Measurements from ENCODE around the gene INPP5D. TPM values are rescaled to one million over a fixed set of nuclear protein-coding genes. Genes with fewer than 3 reads are reported as not detected.
"Not testable (repeated sequence)": the region's sequence is repeated elsewhere in the genome, so short reads cannot be mapped to it uniquely, and the experiment has no call there.

Gene INPP5D
- total RNA-seq, 1 donor from 2014 or later, result 9.1 TPM

GRCh38 chr2:233183869-233184418 lies 123.8 kb downstream of the INPP5D start:
- no peak for DNase-seq

- no peak for DNase-seq
These were observed 124.5 kb downstream of the INPP5D start for GRCh38 chr2:233184669-233185068.

- no peak for DNase-seq
These were observed 125.2 kb downstream of the INPP5D start for GRCh38 chr2:233185330-233185729.

GRCh38 chr2:233185963-233186362 lies 125.8 kb downstream of the INPP5D start:
- no peak for DNase-seq

GRCh38 chr2:233186851-233187250 lies 126.7 kb downstream of the INPP5D start:
- DNase-seq, result no peak

DNA sequence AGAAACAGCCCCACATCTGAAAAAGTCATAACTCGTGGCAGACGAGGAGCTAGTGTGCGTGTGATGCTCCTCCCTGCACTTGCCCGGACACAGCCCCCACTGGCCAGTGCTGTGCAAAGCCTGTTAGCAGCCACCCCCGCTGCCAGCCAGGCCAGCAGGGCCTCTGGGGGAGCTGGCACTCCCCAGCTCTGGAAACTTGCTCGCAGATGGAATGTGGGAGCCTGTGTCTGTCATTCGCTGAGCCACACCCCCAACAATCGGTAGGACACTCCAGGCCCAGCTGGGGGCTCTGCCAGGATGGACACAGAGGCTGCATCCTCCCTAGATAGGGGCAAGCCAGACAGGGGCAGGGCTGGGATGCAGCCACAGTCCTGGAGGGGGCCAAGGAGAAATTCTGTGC lies 128.9 kb downstream of the INPP5D start:
- DNase-seq, result no peak

GRCh38 chr2:233191016-233191415 lies 130.9 kb downstream of the INPP5D start:
- DNase-seq, result not testable (repeated sequence)

- no peak for DNase-seq
These were observed 133.6 kb downstream of the INPP5D start for GRCh38 chr2:233193738-233194137.

- DNase-seq, result no peak
These were observed 134.9 kb downstream of the INPP5D start for GRCh38 chr2:233195027-233195426.

DNA sequence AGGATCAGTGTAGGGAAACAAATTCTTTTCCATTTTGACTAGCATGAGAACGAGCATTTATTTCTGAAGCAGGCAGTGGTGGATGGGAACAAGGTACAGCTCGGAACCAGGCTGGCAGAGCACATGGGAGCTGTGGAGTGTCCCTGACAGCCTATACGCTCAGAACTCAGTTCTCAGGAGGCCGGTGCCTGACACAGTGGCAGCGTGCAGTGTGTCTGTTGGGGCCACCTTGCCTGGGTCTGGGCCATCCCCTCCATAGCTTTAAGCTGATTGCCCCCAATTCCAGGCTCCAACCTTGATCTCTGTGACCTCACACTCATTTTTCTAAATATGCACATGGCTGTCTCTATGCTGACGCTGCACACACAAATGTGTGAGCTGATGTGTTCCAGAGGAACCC lies 136.9 kb downstream of the INPP5D start:
- DNase-seq, result no peak

- DNase-seq, result no peak
These were observed 137.9 kb downstream of the INPP5D start for GRCh38 chr2:233198026-233198425.

GRCh38 chr2:233199870-233200269 lies 139.7 kb downstream of the INPP5D start:
- no peak for DNase-seq

GRCh38 chr2:233200790-233201189 lies 140.6 kb downstream of the INPP5D start:
- DNase-seq, result not testable (repeated sequence)

GRCh38 chr2:233201258-233202013 lies 141.3 kb downstream of the INPP5D start:
- DNase-seq, result no peak

DNA sequence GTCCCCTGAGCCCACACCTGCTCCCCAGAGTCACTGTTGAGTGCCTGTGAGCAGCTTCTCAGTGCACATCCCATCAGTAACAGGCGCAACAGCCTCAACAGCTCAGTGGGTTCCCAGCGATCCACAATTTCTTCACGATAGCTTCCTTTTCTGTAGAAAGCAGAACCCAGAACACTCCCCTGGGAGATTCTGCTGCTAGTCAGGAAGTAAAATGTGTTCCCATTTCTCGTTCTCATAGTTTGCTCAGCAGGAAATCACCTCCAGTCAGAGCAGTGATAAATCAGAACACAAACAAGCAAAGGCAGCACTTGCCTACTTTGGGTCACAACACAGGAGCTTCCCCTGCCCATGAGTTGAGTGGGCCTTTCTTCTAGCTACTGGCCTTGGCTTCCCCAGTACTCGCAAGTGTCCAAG lies 142.4 kb downstream of the INPP5D start:
- no peak for DNase-seq

GRCh38 chr2:233203060-233203459 lies 142.9 kb downstream of the INPP5D start:
- DNase-seq, result no peak

GRCh38 chr2:233204286-233204936 lies 144.3 kb downstream of the INPP5D start:
- DNase-seq, result no peak

GRCh38 chr2:233208382-233209116 lies 148.4 kb downstream of the INPP5D start:
- DNase-seq, result no peak

- DNase-seq, result no peak
These were observed 149.0 kb downstream of the INPP5D start for GRCh38 chr2:233209117-233209532.

- DNase-seq, result peak; percentile 67
These were observed 149.5 kb downstream of the INPP5D start for GRCh38 chr2:233209533-233210171.

- DNase-seq, result no peak
These were observed 150.1 kb downstream of the INPP5D start for GRCh38 chr2:233210281-233210680.

- peak; percentile 79 for DNase-seq
These were observed 150.9 kb downstream of the INPP5D start for GRCh38 chr2:233210843-233211547.
